GM18861 (cell line): ENCODE data around the gene MAPK1.
"Not testable (repeated sequence)": the region's sequence is repeated elsewhere in the genome, so short reads cannot be mapped to it uniquely, and the experiment has no call there.

ENCODE experiments used
- ATAC-seq: cut with Tn5 transposase; IDR thresholded peaks from one replicate; pipeline ENCODE4 v1.9.1; 2021; ENCODE audit not compliant: unreplicated experiment

The MAPK1 gene

DNA sequence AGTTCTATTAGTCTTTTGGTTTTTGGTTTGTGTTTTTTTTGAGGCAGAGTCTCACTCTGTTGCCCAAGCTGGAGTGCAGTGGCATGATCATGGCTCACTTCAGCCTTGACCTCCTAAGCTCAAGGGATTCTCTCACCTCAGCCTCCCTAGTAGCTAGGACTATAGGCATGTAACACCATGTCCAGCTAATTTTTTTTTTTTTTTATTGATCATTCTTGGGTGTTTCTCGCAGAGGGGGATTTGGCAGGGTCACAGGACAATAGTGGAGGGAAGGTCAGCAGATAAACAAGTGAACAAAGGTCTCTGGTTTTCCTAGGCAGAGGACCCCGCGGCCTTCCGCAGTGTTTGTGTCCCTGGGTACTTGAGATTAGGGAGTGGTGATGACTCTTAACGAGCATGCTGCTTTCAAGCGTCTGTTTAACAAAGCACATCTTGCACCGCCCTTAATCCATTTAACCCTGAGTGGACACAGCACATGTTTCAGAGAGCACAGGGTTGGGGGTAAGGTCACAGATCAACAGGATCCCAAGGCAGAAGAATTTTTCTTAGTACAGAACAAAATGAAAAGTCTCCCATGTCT is 15.4 kb upstream of the MAPK1 start:
- ATAC-seq = not testable (repeated sequence)

DNA sequence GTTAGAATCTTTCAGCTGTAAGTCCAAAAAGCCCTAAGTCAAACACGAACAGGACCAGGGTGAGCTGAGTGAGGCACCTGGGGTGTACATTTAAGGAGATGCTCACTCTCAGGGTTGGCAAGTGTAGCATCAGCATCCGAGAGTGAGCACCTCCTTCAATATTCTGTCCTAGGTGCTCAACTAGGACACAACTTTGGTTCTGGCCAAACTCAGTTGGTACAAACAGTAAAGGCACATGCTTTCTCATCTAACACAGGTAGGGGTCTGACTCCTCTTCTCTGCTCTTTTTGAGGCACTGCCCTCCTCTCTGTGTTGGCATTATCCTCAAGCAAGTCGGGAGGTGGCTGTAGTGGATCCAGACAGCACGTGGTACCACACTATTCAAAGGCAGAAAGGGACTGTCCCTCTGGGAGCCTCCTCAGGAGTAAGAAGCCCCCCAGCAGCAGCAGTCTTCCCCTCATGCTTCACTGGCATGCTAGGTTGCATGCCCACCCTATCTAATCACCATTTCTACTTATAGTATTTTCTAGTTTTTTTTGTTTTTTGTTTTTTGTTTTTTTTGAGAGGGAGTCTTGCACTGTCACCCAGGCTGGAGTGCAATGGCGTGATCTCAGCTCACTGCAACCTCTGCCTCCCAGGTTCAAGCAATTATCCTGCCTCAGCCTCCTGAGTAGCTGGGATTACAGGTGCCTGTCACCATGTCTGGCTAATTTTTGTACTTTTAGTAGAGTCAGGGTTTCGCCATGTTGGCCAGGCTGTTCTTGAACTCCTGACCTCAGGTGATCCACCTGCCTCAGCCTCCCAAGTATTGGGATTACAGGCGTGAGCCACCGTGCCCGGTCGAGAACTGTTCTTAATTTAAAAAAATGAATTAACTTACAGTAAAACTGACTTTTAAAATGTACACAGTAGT is 14.7 kb upstream of the MAPK1 start:
- ATAC-seq = no peak

DNA sequence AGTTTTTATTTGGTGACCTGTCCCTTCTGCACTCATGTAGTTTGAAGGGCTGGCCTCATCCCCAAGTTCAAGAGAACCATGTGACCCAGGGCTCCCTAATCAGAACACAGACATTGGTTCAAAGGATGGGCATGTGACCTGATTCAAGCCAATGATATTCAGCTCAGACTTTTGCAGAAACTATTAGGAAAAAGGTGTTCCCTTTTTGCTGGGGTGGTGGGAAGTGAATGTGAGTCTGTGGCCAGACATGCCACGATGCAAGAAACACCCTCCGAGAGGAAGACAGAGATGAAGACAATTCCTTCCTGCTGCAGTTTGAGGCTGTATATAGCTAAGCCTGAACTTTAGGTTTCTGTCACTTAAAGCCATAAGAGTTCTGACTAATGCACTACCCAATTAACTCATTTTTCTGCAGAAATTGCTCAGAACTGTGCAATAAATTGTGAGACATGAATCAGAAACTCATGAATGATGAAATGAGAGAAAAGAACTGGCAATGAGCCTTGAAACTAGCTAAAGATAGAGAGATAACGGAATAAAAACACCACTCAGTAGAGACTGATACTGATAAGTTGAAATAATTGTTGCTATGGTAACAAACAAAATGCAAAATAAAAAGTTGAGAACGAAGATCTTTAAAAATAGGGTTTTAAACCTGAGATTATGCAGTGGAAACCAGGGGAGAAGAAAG is 9.2 kb upstream of the MAPK1 start:
- ATAC-seq = no peak

DNA sequence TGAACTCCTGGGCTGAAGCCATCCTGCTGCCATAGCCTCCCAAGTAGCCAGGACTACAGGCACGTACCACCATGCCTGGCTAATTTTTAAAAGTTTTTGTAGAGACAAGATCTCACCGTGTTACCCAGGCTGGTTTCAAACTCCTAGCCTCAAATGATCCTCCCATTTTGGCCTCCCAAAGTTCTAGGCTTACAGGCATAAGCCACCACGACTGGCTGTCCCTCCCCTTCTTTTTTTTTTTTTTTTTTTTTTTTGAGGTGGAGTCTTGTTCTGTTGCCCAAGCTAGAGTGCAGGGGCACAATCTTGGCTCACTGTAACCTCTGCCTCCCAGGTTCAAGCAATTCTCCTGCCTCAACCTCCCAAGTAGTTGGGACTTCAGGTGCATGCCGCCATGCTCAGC is 7.5 kb upstream of the MAPK1 start:
- ATAC-seq = not testable (repeated sequence)

DNA sequence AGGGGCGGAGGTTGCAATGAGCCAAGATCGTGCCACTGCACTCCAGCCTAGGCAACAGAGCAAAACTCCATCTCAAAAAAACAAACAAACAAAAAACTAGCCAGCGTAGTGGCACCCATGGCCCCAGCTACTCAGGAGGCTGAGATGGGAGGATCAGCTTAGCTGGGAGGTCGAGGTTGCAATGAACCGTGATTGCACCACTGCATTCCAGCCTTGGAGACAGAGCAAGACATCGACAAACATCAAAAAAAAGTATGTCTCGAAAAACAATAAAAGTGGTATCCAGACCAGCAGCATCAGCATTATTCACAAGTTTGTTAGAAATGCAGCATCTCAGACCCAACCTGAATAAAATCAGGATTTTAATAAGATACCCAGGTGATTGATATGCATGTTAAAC is 6.2 kb upstream of the MAPK1 start:
- no peak for ATAC-seq

DNA sequence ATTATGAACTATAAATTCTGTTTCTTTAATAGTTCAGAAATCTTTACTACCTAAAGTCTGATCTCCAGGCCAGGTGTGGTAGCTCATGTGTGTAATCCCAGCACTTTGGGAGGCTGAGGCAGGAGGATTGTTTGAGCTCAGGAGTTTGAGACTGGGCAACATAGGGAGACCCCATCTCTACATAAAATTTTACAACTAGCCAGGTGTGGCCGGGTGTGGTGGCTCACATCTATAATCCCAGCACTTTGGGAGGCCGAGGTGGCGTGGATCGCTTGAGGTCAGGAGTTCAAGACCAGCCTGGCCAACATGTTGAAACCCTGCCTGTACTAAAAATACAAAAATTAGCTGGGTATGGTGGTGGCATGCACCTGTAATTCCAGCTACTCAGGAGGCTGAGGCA is 5.3 kb upstream of the MAPK1 start:
- ATAC-seq = not testable (repeated sequence)

DNA sequence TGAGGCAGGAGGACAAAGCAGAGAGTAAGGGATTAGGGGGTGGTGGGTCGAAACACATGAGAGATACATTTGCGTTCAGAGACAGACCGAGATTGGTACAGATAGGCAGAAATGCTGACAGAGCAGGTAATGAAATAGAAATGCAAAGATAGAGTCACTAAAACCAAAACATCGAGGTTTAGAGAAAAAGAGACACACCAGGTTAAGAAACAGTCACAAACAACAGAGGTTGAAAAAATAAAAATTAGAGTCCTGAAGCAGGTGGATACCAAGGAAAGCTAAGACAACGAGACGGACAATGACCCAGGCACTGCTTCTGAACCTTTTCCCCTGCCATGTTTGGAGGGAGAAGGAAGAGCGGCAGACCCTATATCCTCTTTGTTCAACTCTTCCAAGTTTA is 1.2 kb upstream of the MAPK1 start:
- ATAC-seq = no peak

DNA sequence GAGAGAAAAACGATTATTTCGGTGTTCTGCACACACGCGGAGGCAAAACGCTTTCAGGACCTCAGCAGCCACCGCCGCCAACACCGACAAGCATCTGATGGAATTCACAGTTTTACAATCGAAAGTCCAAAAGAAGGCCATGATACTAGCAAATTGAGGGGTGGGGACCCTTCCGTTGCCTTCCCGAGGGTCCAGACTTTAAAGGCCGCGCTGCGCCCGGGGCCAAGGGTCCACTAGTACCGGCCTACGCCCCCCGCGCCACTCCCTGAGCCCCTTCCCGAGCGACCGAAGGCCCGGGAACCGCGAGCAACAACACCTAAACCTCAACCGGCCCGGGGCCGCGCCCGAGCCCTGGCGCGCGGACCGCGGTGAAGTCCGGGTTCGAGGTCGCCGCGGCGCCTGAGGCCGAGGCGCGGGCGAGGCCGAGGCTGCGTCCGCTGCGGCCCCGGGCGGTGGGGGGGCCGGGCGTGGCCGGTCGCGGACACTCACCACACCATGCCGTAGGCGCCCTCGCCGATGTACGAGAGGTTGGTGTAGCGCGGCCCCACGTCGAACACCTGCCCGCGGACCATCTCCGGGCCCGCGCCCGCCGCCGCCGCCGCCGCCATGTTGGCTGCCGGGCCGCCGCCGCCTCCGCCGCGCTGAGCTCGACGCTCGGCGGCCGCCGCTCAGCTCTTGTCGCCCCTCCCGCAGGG is 465 bp downstream of the MAPK1 start:
- ATAC-seq = peak; percentile 11

DNA sequence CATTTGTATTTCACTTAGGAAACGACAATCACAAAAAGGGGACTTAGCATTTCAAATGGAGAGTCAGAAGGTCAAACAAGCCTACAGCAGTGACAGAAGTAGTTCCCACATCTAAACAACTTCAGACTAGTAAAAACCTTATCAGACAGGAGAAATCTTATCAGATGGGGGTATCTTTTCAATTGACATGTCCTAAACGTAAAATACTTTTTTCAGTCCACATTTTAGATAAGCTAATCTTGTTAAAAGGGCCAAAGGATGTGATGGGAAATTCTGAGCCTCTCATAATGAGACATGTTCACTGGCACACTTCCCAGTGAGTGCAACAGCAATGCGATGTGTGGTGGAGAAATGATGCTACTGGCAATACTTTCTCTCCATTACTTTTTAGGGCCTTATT is 2.4 kb downstream of the MAPK1 start:
- ATAC-seq = no peak

DNA sequence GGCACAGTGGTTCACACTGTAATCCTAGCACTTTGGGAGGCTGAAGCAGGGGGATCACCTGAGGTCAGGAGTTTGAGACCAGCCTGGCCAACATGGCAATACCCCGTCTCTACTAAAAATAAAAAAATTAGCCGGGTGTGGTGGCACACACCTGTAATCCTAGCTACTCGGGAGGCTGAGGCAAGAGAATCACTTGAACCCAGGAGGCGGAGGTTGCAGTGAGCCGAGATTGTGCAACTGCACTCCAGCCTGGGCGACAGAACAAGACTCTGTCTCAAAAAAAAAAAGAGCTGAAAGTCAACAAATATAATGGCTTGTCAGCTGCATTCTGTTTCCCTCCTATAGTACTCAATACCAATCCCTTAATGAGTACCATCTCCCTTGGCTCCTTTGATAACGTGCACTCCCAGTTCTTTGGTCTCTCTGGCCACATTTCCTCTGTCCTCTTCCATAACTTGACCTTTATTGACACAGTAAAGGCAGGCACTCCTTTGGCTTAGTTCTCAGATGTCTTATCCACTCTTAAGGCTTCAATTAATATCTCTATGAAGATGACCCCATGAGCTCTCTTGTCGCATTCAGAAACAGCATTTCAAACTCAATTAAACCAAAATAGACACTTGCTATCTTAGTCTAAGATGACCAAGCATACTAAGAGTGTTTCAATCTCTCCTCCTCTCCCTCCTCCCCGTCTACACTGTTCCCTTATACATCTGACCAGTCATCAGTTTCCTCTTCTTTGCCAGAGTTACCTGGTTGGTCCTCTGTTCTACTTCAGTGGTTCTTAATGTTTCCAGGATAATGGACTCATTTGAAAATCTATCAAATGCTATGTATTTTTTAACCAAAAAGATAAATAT is 4.8 kb downstream of the MAPK1 start:
- no peak for ATAC-seq

DNA sequence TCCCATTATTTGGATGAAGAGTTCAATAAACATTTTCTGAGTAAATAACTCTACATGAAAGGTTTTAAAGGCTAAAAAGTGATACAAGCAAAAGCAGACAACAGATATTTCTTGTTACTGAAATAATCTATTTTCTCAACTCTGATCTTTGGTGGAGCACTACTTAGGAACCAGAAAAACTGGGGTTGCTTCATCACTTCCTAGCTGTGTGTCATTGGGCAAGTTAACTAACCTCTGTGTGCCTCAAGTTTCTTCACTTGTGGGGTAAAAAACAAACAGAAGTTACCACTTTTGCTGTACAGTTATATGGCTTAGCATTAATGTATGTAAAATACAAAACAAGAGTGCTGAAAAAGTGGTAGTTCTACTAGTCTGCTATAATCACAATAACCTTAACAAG is 5.6 kb downstream of the MAPK1 start:
- ATAC-seq = no peak

DNA sequence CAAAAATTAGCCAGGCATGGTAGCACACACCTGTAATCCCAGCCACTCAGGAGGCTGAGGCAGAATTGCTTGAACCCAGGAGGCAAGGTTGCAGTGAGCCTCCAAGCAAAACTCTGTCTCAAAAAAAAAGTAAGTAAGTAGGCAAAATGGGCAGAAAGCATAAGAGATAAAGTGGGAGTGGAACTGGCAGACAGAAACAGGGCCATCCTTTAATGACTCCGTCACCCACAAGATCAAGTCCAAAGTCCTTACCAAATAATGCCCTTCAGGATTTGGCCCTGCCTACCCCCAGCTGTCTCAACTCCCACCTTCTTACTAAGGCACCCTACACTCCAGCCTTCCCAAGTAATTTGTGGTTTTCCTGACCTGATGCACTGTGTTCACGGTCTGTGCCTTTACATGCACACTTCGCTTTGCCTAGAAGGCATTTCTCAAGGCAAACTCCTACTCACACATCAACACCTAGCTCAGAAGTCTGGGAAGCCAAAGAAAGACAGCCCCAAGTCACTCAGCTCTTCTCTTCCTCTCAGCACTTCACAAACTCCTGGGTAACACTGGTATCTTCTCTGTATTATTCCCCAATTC is 6.1 kb downstream of the MAPK1 start:
- no peak for ATAC-seq

DNA sequence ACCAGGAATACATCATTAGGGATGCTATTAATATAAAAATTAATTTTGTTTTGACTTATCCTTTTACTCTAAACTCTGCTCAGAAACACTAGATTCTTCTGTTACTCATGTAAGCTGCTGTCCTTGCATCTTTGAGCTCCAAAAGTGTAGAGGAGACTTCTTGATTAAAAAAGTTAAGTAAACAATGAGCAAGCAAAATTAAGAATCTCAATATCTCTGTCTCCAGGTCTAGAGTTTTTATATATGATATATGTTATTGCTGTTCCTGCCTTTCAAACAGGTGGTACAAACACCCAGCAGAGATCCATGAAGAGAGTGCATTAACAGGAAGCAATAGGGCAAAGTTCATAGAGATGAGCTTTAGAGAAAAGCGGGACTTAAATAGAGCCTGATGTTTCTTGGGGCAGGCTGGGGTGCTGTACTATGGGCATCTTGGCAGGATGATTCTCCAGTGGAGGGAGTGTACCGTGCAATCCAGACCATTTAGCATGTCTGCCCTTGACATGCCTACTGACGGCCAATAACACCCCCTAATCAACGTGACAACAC is 6.9 kb downstream of the MAPK1 start:
- ATAC-seq = no peak

DNA sequence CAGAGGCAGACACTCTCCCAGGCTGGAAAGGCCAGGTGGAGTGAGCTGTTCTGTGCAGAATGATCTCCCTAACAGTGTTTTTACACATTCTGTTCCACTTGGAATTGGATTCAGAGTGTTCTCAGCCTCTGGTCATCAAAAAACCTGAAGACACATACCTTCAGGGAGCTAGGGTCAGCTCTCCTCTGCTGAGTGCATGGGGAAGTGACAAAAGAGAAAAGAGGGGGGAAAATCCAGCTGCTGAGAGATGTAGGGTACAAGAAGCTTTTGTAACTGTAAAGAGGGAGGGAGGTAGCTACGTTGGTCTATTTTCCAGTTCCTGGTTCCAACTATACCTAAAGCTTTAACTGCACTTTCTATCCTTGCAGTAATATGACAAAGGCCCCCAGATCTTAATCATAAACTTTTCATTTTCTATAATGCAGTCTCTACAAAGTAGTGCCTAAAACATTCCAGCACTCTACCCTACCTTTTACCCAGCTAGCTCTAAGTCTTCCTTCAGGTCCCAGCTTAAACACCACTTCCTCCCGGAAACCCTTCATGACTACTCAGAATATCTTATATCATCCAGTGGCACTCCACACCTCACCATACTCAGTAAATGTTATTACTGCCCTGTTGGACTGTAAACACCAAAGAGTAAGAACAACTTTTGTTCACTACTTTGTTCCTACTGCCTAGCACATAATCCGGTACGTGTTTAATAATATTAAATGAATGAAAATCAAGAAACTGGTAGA is 9.2 kb downstream of the MAPK1 start:
- no peak for ATAC-seq

DNA sequence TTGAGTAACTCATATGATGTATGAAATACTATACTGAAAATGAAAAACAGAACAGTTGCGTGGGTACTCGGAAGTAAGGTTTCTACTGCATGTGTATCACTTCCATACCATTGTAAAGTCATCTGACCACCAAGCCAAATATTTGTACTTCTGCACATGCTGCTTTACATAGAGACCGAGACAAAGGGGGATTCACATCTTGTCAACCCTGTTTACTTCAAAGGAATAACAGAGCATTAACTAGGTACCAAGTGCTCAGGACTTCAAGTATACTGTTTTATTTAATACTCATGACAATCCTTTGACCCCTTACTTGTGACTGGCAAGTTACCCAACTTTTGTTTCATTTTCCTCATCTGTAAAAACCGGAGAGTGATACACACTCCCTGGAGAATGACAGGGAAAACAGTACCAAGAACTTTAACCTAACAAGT is 9.9 kb downstream of the MAPK1 start:
- no peak for ATAC-seq

DNA sequence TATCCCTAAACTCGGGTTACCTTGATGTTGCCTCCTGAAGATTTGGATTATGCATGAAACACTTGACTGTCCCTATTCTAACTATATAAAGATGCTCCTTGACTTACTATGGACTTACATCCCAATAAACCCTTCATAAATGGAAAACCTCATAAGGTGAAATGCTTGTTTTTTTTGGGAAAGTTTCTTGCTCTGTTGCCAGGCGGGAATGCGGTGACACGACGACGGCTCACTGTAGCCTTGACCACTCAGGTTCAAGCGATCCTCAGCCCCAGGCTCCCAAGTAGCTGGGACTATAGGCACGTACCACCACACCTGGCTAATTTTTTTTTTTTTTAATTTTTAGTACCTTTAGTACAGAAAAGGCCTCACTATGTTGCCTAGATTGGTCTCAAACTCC is 10.6 kb downstream of the MAPK1 start:
- ATAC-seq = no peak

DNA sequence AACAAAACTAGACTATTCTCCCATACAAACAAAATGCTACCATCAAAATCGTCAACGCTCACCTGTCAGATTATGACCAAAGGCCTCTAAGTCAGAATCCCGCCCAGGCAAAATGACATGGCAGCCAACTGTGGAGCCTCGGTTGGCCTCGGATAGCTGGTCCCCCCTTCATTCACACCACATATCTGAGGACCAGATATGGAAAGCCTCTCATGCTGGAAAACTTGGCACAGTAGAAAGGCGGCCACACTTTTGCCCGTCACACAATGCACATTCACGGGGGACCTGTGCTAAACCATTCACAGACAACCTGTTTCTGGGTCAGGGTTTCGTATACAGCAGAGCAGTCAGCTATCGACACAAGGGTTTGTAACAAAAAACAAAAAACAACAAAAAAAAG is 11.2 kb downstream of the MAPK1 start:
- no peak for ATAC-seq

DNA sequence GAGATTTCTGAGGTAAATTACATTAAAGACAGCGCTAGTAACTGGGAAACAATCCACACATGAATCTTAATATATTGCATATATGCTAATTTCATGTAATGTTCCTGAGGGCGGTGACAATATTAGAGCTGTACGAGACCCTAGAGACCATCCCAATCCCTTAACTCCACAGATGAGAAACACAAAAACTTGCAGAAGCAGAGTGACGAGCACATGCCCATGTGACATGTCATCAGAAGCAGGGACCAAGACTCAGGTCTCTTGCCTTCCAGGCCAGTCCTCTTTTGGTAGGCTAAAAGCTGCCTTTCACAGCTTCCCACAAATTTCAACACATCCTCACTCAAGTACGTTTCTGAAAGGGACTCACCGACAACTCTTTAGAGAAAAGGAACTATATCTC is 11.8 kb downstream of the MAPK1 start:
- no peak for ATAC-seq

DNA sequence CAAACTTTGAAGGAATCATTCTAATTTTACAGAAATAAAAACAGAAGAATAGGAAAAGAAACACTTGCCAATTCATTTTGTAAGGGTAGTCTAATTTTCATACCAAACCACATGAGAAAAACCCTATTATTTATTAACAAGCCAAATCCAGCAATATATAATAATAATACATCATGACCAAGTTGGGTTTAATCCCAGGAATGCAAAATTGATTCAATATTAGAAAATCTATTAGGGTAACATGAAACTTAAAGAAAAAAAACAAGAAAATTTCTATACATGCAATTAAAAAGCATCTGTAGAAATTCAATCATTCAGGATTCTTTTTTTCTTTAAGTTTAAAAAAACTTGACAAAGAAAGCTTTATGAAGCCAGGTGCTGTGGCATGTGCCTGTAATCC is 16.8 kb downstream of the MAPK1 start:
- ATAC-seq = no peak
